KMS-11 (cell line): ENCODE results near the gene PKDCC.
A peak's percentile ranks its signal among the peaks of the same experiment; 100 is the strongest.

Experiments used
- H2AFZ ChIP-seq: fragments of 200-600 bp; sonication (generic); 2 replicates; pipeline ENCODE4 v1.6.1; 2016; ENCODE audit warnings: antibody characterized with exemption, mixed run types, low read depth
- H3K27ac ChIP-seq: fragments of 200-600 bp; sonication (generic); 2 replicates; pipeline ENCODE4 v1.6.1; 2016; ENCODE audit warnings: mild to moderate bottlenecking, mixed run types
- H3K27me3 ChIP-seq: fragments of 200-600 bp; sonication (generic); 2 replicates; pipeline ENCODE4 v1.6.1; 2017; ENCODE audit warnings: mild to moderate bottlenecking, low read depth, mixed run types, moderate library complexity; ENCODE audit not compliant: insufficient read depth
- H3K36me3 ChIP-seq: fragments of 200-600 bp; sonication (generic); 2 replicates; pipeline ENCODE4 v1.6.1; 2017; ENCODE audit warnings: mild to moderate bottlenecking, mixed run types; ENCODE audit not compliant: insufficient read depth
- H3K4me1 ChIP-seq: fragments of 200-600 bp; sonication (generic); 2 replicates; pipeline ENCODE4 v1.6.1; 2016; ENCODE audit warnings: mild to moderate bottlenecking, low read depth, mixed run types; ENCODE audit not compliant: poor library complexity, severe bottlenecking
- H3K4me2 ChIP-seq: fragments of 200-600 bp; sonication (generic); 2 replicates; pipeline ENCODE4 v1.7.0; 2016; ENCODE audit warnings: mild to moderate bottlenecking, mixed run types
- H3K4me3 ChIP-seq: fragments of 200-600 bp; sonication (generic); IDR thresholded peaks from 2 replicates; pipeline ENCODE4 v1.6.1; 2017; ENCODE audit warnings: low read depth, low read length, mixed read lengths; ENCODE audit not compliant: insufficient read depth
- H3K79me2 ChIP-seq: fragments of 200-600 bp; sonication (generic); 2 replicates; pipeline ENCODE4 v1.6.1; 2016; ENCODE audit warnings: low read depth, mixed run types; ENCODE audit not compliant: insufficient read depth
- H3K9ac ChIP-seq: fragments of 200-600 bp; sonication (generic); 2 replicates; pipeline ENCODE4 v1.6.1; 2016; ENCODE audit warnings: mild to moderate bottlenecking, mixed run types
- H4K20me1 ChIP-seq: fragments of 200-600 bp; sonication (generic); 2 replicates; pipeline ENCODE4 v1.6.1; 2016; ENCODE audit warnings: mild to moderate bottlenecking, mixed run types; ENCODE audit not compliant: insufficient read depth
- CTCF ChIP-seq: fragments of 200-600 bp; sonication (generic); conservative IDR thresholded peaks from 2 replicates; pipeline ENCODE4 v1.6.1; 2017; ENCODE audit warnings: low read depth, mild to moderate bottlenecking, antibody characterized with exemption, low read length, moderate library complexity, mixed read lengths

The PKDCC gene

GRCh38 chr2:42101206-42102023 lies 53.6 kb downstream of the PKDCC start:
- Histone ChIP-seq H4K20me1 (no peaks in the 10 kb centered on the region), H3K4me2 (peak overlapping the region; percentile 93), H3K4me1 (peaks cover 81% of the 10 kb centered on the region), H2AFZ (peak overlapping the region; percentile 44), H3K79me2 (no peaks in the 10 kb centered on the region; the same call in 1 of the 2 replicates), H3K4me3 (peak overlapping the region; percentile 75), H3K36me3 (no peaks in the 10 kb centered on the region), H3K27me3 (no peaks in the 10 kb centered on the region), H3K27ac (peak overlapping the region; percentile 99), H3K9ac (peak overlapping the region; percentile 90)
- TF ChIP-seq CTCF, result peak; percentile 32; the same call in 1 of the 2 replicates

- Histone ChIP-seq H3K27me3 (no peaks in the 10 kb centered on the region), H3K27ac (peak overlapping the region; percentile 99), H4K20me1 (no peaks in the 10 kb centered on the region), H2AFZ (peak overlapping the region; percentile 44), H3K4me1 (peaks cover 81% of the 10 kb centered on the region), H3K36me3 (no peaks in the 10 kb centered on the region), H3K4me2 (peak overlapping the region; percentile 93), H3K4me3 (peak overlapping the region; percentile 75), H3K79me2 (no peaks in the 10 kb centered on the region; the same call in 1 of the 2 replicates), H3K9ac (peak overlapping the region; percentile 90)
- TF ChIP-seq CTCF, result no peak
Observed at GRCh38 chr2:42102024-42102590, 54.3 kb downstream of the PKDCC start.

GRCh38 chr2:42102591-42103450 lies 55.0 kb downstream of the PKDCC start:
- TF ChIP-seq CTCF, result 0 out of 2 replicates have a peak, but pooled peaks have one; percentile 11
- H3K9ac ChIP-seq, result peak overlapping the region; percentile 90
- no peaks in the 10 kb centered on the region for H4K20me1 ChIP-seq
- H3K27me3 ChIP-seq, result no peaks in the 10 kb centered on the region
- H3K36me3 ChIP-seq, result no peaks in the 10 kb centered on the region
- H3K4me1 ChIP-seq, result peaks cover 83% of the 10 kb centered on the region
- peaks cover 2% of the 10 kb centered on the region; the same call in 1 of the 2 replicates for H3K79me2 ChIP-seq
- no peak overlapping the region for H3K4me3 ChIP-seq
- peak overlapping the region; percentile 93 for H3K4me2 ChIP-seq
- peak overlapping the region; percentile 99 for H3K27ac ChIP-seq
- H2AFZ ChIP-seq, result peak overlapping the region; percentile 31; the same call in 1 of the 2 replicates

- Histone ChIP-seq H3K27me3 (no peaks in the 10 kb centered on the region), H3K27ac (peak overlapping the region; percentile 99), H3K4me1 (peaks cover 83% of the 10 kb centered on the region), H2AFZ (no peak overlapping the region), H4K20me1 (no peaks in the 10 kb centered on the region), H3K9ac (peak overlapping the region; percentile 90; the same call in 1 of the 2 replicates), H3K79me2 (peaks cover 11% of the 10 kb centered on the region; the same call in 1 of the 2 replicates), H3K36me3 (no peaks in the 10 kb centered on the region), H3K4me3 (no peak overlapping the region), H3K4me2 (peak overlapping the region; percentile 93; the same call in 1 of the 2 replicates)
- TF ChIP-seq CTCF, result no peak
Observed at GRCh38 chr2:42103829-42104228, 56.0 kb downstream of the PKDCC start.
